OCI-LY3 (cell line): Measurements from ENCODE around the gene SHMT2.

ENCODE experiments used
- H2AFZ ChIP-seq: fragments of 200-600, 300-600 bp; shearing (Covaris generic); 2 replicates; pipeline ENCODE4 v1.6.0; 2014; ENCODE audit warnings: antibody characterized with exemption, low read depth, low read length
- H3K27ac ChIP-seq: fragments of 200-600, 300-600 bp; sonication (generic); 2 replicates; pipeline ENCODE4 v1.5.1; 2014; ENCODE audit warnings: mild to moderate bottlenecking, low read length, moderate library complexity, mixed read lengths
- H3K27me3 ChIP-seq: fragments of 200-600, 300-600 bp; sonication (generic); 2 replicates; pipeline ENCODE4 v1.6.1; 2014; ENCODE audit warnings: low read depth, low read length, mixed read lengths
- H3K36me3 ChIP-seq: fragments of 200-600, 300-600 bp; sonication (generic); replicated peaks from 2 replicates; pipeline ENCODE3; 2014; ENCODE audit warnings: low read depth, low read length, mixed read lengths
- H3K4me1 ChIP-seq: fragments of 300-600, 200-600 bp; sonication (generic); 2 replicates; pipeline ENCODE4 v1.6.1; 2014; ENCODE audit warnings: low read length, mixed read lengths
- H3K4me2 ChIP-seq: fragments of 200-600, 300-600 bp; sonication (generic); 2 replicates; pipeline ENCODE4 v1.6.1; 2014; ENCODE audit warnings: low read length, mixed read lengths
- H3K4me3 ChIP-seq: fragments of 300-600, 200-600 bp; sonication (generic); 2 replicates; pipeline ENCODE4 v1.5.1; 2014; ENCODE audit warnings: antibody characterized with exemption, mild to moderate bottlenecking, low read length, moderate library complexity
- H3K79me2 ChIP-seq: fragments of 300-600, 200-600 bp; shearing (Covaris generic); 2 replicates; pipeline ENCODE4 v1.6.1; 2014; ENCODE audit warnings: mild to moderate bottlenecking, low read length, mixed read lengths
- H3K9ac ChIP-seq: fragments of 300-600, 200-600 bp; shearing (Covaris generic); 2 replicates; pipeline ENCODE4 v1.6.0; 2014; ENCODE audit warnings: mild to moderate bottlenecking, low read length, moderate library complexity
- H3K9me3 ChIP-seq: fragments of 200-600, 300-600 bp; shearing (Covaris generic); 2 replicates; pipeline ENCODE4 v1.6.1; 2014; ENCODE audit warnings: low read length, mixed read lengths; ENCODE audit not compliant: insufficient read depth
- H4K20me1 ChIP-seq: fragments of 200-600, 300-600 bp; sonication (generic); 2 replicates; pipeline ENCODE4 v1.6.1; 2016; ENCODE audit warnings: low read length, mixed read lengths; ENCODE audit not compliant: insufficient read depth
- CTCF ChIP-seq: fragments of 200-600, 300-600 bp; sonication (generic); IDR thresholded peaks from 2 replicates; pipeline ENCODE4 v1.5.1; 2014; ENCODE audit warnings: antibody characterized with exemption, low read length, low read depth
- EZH2phosphoT487 ChIP-seq: fragments of 200-600 bp; shearing (Covaris generic); IDR thresholded peaks from 2 replicates; pipeline ENCODE4 v1.6.1; 2018; ENCODE audit warnings: antibody characterized with exemption, mixed run types, low read depth

Gene SHMT2

GRCh38 chr12:57222286-57223190, 7.0 kb upstream of the SHMT2 start:
- no peaks in the 10 kb centered on the region for H4K20me1 ChIP-seq
- no peaks in the 10 kb centered on the region for H3K36me3 ChIP-seq
- TF ChIP-seq CTCF, result no peak
- TF ChIP-seq EZH2phosphoT487, result no peak
- no peak overlapping the region for H3K27ac ChIP-seq
- H3K4me2 ChIP-seq, result no peak overlapping the region
- no peak overlapping the region for H3K9ac ChIP-seq
- H3K9me3 ChIP-seq, result no peaks in the 10 kb centered on the region
- H3K79me2 ChIP-seq, result no peaks in the 10 kb centered on the region
- H3K27me3 ChIP-seq, result peaks cover 45% of the 10 kb centered on the region
- H3K4me3 ChIP-seq, result no peak overlapping the region
- peaks cover 20% of the 10 kb centered on the region for H3K4me1 ChIP-seq
- no peak overlapping the region for H2AFZ ChIP-seq

DNA sequence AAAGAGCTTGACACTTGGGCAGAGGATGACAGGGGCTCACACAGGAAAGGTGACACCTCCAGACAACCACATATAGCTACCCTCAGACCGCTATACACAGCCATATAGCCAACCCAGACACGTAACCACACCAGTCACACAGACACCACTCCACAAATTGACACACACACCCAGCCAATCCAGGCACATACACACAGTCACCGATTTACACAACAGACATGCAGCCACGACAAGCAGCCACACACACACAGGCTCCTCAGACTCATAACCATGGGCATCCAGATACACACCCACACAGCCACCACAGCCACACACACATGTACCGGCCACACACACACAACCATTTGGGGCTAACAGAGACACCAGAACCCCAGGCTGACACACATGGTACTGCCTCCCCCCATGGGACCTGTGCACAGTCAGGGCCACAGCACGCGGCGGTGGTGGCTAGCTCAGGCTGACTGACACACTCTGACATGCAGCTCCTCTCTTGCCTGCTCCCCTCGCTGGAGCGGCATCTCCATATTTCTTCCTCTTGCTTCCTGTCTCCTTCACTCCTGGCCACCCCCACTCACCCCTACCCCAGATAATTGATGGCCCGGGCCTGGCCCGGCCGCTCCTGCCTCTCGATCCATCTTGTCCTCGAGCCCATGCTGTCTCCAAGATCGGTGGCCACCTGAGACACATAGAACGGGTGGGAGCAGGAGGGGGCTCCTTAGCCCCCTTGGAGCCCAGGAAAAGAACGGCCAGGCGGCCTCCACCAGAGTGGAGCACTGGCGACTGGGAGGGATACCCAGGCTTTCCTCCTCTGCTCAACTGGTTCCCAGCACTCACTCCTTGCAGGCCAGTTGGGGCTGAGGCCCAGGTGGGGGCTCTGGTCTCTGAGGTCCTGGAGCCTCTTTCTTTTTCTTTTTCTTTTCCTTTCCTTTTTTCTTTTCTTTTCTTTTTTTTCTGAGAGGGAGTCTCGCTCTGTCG, 6.0 kb upstream of the SHMT2 start:
- no peak overlapping the region for H3K9ac ChIP-seq
- no peak overlapping the region for H3K4me3 ChIP-seq

DNA sequence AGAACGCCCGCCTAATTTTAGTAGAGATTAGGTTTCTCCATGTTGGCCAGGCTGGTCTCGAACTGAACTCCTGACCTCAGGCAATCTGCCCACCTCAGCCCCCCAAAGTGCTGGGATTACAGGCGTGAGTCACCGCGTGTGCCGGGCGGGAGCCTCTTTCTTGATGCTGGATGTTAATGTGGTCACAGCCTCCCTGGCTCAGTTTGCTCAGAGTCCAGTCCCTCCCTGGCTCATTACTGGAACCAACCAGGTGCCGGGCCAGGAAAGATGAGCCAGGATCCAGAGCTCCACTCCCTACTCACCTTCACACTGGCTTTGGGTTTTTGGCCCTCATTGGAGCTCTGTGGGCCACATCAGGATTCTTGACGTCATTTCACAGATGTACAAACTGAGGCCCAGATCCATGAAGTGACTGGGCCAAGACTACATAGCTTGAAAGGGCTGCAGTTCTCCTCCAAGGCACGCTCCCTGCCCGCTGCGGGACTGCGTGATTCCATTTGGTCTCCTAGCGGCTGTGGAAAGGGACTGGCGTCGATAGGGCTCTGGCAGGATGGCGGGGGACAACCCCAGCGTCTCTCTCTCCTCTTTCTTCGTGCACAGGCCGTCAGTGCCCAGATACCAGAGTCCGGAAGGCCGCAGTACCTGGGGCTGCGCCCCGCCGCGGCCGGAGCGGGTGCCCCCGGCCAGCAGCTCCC, 5.1 kb upstream of the SHMT2 start:
- H4K20me1 ChIP-seq, result no peaks in the 10 kb centered on the region
- H3K4me3 ChIP-seq, result no peak overlapping the region
- H3K4me2 ChIP-seq, result no peak overlapping the region
- no peaks in the 10 kb centered on the region for H3K36me3 ChIP-seq
- no peak overlapping the region for H3K27ac ChIP-seq
- no peaks in the 10 kb centered on the region for H3K79me2 ChIP-seq
- TF ChIP-seq CTCF, result no peak
- TF ChIP-seq EZH2phosphoT487, result no peak
- no peak overlapping the region for H2AFZ ChIP-seq
- H3K4me1 ChIP-seq, result peaks cover 14% of the 10 kb centered on the region
- peaks cover 26% of the 10 kb centered on the region for H3K27me3 ChIP-seq
- no peaks in the 10 kb centered on the region for H3K9me3 ChIP-seq
- no peak overlapping the region for H3K9ac ChIP-seq

More for the DNA sequence above, 6.0 kb upstream of the SHMT2 start:
- Histone ChIP-seq H4K20me1 (no peaks in the 10 kb centered on the region), H2AFZ (no peak overlapping the region), H3K27ac (no peak overlapping the region), H3K4me1 (peaks cover 13% of the 10 kb centered on the region), H3K27me3 (peaks cover 36% of the 10 kb centered on the region), H3K9me3 (no peaks in the 10 kb centered on the region), H3K4me2 (no peak overlapping the region), H3K79me2 (no peaks in the 10 kb centered on the region), H3K36me3 (no peaks in the 10 kb centered on the region)
- no peak for TF ChIP-seq EZH2phosphoT487
- no peak for TF ChIP-seq CTCF
